Heart left ventricle (tissue), 16 donors: ENCODE measurements around the gene TSHZ1. TPM values are rescaled to one million over a fixed set of nuclear protein-coding genes. Genes with fewer than 3 reads are reported as not detected.
A peak's percentile ranks its signal among the peaks of the same experiment; 100 is the strongest.

Experiments
- ATAC-seq, 4 donors: fragments of 200-7000 bp; cut with Tn5 transposase; one replicate each; pipeline ENCODE4 v1.9.1; 2020 to 2022; ENCODE audit warnings: moderate library complexity in 4 of 4, mild to moderate bottlenecking in 3 of 4, moderate number of reproducible peaks in 1 of 4
- DNase-seq, 5 donors: peaks; one replicate each; pipeline ENCODE4 v3.0.0-alpha.2; 2020
- H3K27ac ChIP-seq, 12 donors: fragments of 200-600 bp; sonication (generic) in 4 of 12; one replicate each; pipeline versions ENCODE4 v1.5.0 to v1.8.0; 2016 to 2022; ENCODE audit warnings: mild to moderate bottlenecking in 2 of 12
- H3K27me3 ChIP-seq, 9 donors: fragments of 200-600 bp; sonication (generic) in 2 of 9; one replicate each; pipeline versions ENCODE4 v1.5.1 to v1.8.0; 2016 to 2022; ENCODE audit warnings: mild to moderate bottlenecking in 3 of 9
- H3K36me3 ChIP-seq, 9 donors: fragments of 200-600 bp; sonication (generic) in 2 of 9; one replicate each; pipeline versions ENCODE4 v1.5.0 to v1.8.0; 2018 to 2022; ENCODE audit warnings: mild to moderate bottlenecking in 2 of 9
- H3K4me1 ChIP-seq, 12 donors: fragments of 200-600 bp; sonication (generic) in 4 of 12; one replicate each; pipeline versions ENCODE4 v1.5.0 to v1.8.0; 2016 to 2022; ENCODE audit warnings: mild to moderate bottlenecking in 3 of 12
- H3K4me3 ChIP-seq, 12 donors: fragments of 200-600 bp; sonication (generic) in 4 of 12; one replicate each; pipeline versions ENCODE4 v1.5.0 to v1.8.0; 2017 to 2022; ENCODE audit warnings: mild to moderate bottlenecking in 9 of 12, moderate library complexity in 4 of 12
- H3K9me3 ChIP-seq, 12 donors: fragments of 200-600 bp; sonication (generic) in 4 of 12; one replicate each; pipeline versions ENCODE4 v1.5.0 to v1.8.0; 2016 to 2022; ENCODE audit warnings: mild to moderate bottlenecking in 1 of 12
- CTCF ChIP-seq, 12 donors: fragments of 200-600 bp; sonication (generic) in 4 of 12; IDR thresholded peaks; one replicate each; pipeline versions ENCODE4 v1.5.0 to v1.8.0; 2018 to 2022; ENCODE audit warnings: antibody characterized with exemption in 12 of 12, mild to moderate bottlenecking in 5 of 12
- POLR2A ChIP-seq, 2 donors: fragments of 450-650 bp; IDR thresholded peaks; one replicate each; pipeline ENCODE4 v1.6.1; 2017; ENCODE audit warnings: antibody characterized with exemption in 2 of 2, mild to moderate bottlenecking in 2 of 2, moderate library complexity in 2 of 2
- WGBS, 4 donors: extraction: QIAGEN DNeasy Blood & Tissue Kit in 2 of 4; methylation state at CpG; one replicate each; pipeline versions ENCODE4 v1.1.5 to v1.1.7; 2013 to 2018; 5-methylcytosine and 5-hydroxymethylcytosine counted together
- intact Hi-C, 10 donors: fragments of 100-400 bp; cut with DNase I; formaldehyde crosslinking; loops; one replicate each; pipeline versions ENCODE4 v1.11.1 to v1.14.2; 2022
- polyA plus RNA-seq, 2 donors: library from polyadenylated mRNA; stranded (reverse); fragments of 200-250 nt; gene quantifications; one replicate each; pipeline ENCODE4 v1.2.3, GENCODE V29; 2013
- total RNA-seq, 9 donors: library from RNA; depleted of rRNA in 2 of 9; stranded (reverse); fragments of >200 nt in 2 of 9; fragmentation: NEBNext Ultra II Directional in 3 of 9; extraction: Animal tissue kit (Norgen Biotek cat#: 25700) in 3 of 9; gene quantifications; one replicate each; pipeline versions ENCODE4 v1.1.0 to v1.2.4, GENCODE V29; 2016 to 2023
- donor health status: ischemic (EF 13 %, LVEDD 7.1; RV severe dilation, severe dysfunction).
- donor health status: healthy with polysubstance abuse.
- donor health status: DM: no; HTN: yes; CAD: no.
- donor health status: DM: no; HTN: no; CAD: no.
- donor health status: ischemic (EF 25% LVEDD 6.9; RV normal size, moderate dysfunction).
- donor health status: ischemic (EF 25% LVEDD 5.7; RV mildly dilated, moderate dysfunction).
- donor health status: healthy.
- donor health status: DM: yes; HTN: yes; CAD: no.
- donor health status: ischemic (EF 35%, LVEDD 5.7; RV mildly dilated, moderate dysfunction).
- donor health status: nonischemic (EF 11% LVEDD 7.7; RV severe dilation, severe dysfunction).
- donor health status: DM: yes; HTN: yes; CAD: no.
- donor health status: PGD.
- donor health status: ischemic (EF 29% LVEDD 5.4; RV normal size, mild dysfunction).
- donor health status: nonischemic (EF 23%, LVEDD 6.1; RV moderate dilation, normal function).

Gene TSHZ1
- total and polyA plus RNA-seq, 11 donors: 7.5 to 27.9 (median 19.2) TPM

- TF ChIP-seq CTCF (IDR thresholded peaks at IDR 0.05) (no peak), POLR2A (IDR thresholded peaks at IDR 0.05) (no peak)
- ATAC-seq (no peak), DNase-seq (no peak)
- H3K9me3 ChIP-seq: no peaks in the 10 kb centered on the region
- H3K4me1 ChIP-seq: peaks cover 0 to 78% (median 45%) of the 10 kb centered on the region in 12 donors
- H3K36me3 ChIP-seq: no peaks in the 10 kb centered on the region
- 82 to 95% (median 93%) methylated on average over 7 to 9 of the region's 9 CpGs for WGBS, 4 donors
- no peaks in the 10 kb centered on the region for H3K27me3 ChIP-seq
- intact Hi-C loops: loop anchor here in 4 of 10 donors (5.0 kb wide), 2 partner anchors 37 to 42 kb away; partner anchors contain the start of genes TSHZ1 (in 3 of the 4) and PTGR3 (in 1 of the 4)
- no peak overlapping the region for H3K4me3 ChIP-seq
- H3K27ac ChIP-seq: peak overlapping the region in 8 of 12 donors; percentile 37 to 90 (median 78)
Observed at GRCh38 chr18:75249175-75249518, 38.5 kb downstream of the TSHZ1 start.

- TF ChIP-seq CTCF (IDR thresholded peaks at IDR 0.05): no peak
- TF ChIP-seq POLR2A (IDR thresholded peaks at IDR 0.05): no peak
- H3K9me3 ChIP-seq: no peaks in the 10 kb centered on the region
- intact Hi-C loops: loop anchor here in 4 of 10 donors (5.0 to 10.0 kb wide), 3 partner anchors 38 to 85 kb away; partner anchors contain the start of genes TSHZ1 (in 3 of the 4) and PTGR3 (in 1 of the 4)
- no peak for DNase-seq
- peak overlapping the region in 1 of 12 donors; percentile 76 for H3K27ac ChIP-seq
- H3K4me1 ChIP-seq: peaks cover 0 to 77% (median 48%) of the 10 kb centered on the region in 12 donors
- peak in 2 of 4 donors; percentile 16 to 23 for ATAC-seq
- WGBS, 4 donors: 82 to 91% (median 87%) methylated on average over 16 to 18 of the region's 18 CpGs
- H3K27me3 ChIP-seq: no peaks in the 10 kb centered on the region
- H3K36me3 ChIP-seq: no peaks in the 10 kb centered on the region
- H3K4me3 ChIP-seq: no peak overlapping the region
Observed at GRCh38 chr18:75249672-75250470, 39.3 kb downstream of the TSHZ1 start.

- no peaks in the 10 kb centered on the region for H3K9me3 ChIP-seq
- ATAC-seq: peak in 1 of 4 donors; percentile 45
- intact Hi-C loops: loop anchor here in 1 of 10 donors (10.0 kb wide), 1 partner anchor 86 kb away; no protein-coding TSS in a partner anchor
- TF ChIP-seq POLR2A (IDR thresholded peaks at IDR 0.05) (no peak), CTCF (IDR thresholded peaks at IDR 0.05) (no peak)
- peaks cover 0 to 77% (median 52%) of the 10 kb centered on the region in 12 donors for H3K4me1 ChIP-seq
- no peaks in the 10 kb centered on the region for H3K27me3 ChIP-seq
- H3K4me3 ChIP-seq: no peak overlapping the region
- H3K36me3 ChIP-seq: no peaks in the 10 kb centered on the region
- 79 to 94% (median 88%) methylated on average over 5 to 20 of the region's 20 CpGs for WGBS, 4 donors
- H3K27ac ChIP-seq: peak overlapping the region in 1 of 12 donors; percentile 20
- no peak for DNase-seq
Observed at GRCh38 chr18:75250471-75250821, 39.8 kb downstream of the TSHZ1 start.

GRCh38 chr18:75251466-75251865, 40.9 kb downstream of the TSHZ1 start:
- ATAC-seq: no peak
- Histone ChIP-seq H3K4me1 (peaks cover 0 to 77% (median 54%) of the 10 kb centered on the region in 12 donors), H3K27ac (peak overlapping the region in 1 of 12 donors; percentile 2), H3K9me3 (no peaks in the 10 kb centered on the region), H3K4me3 (no peak overlapping the region), H3K36me3 (no peaks in the 10 kb centered on the region), H3K27me3 (no peaks in the 10 kb centered on the region)
- DNase-seq: no peak
- WGBS, 4 donors: 72 to 78% (median 75%) methylated on average over 5 of the region's 5 CpGs
- TF ChIP-seq CTCF (IDR thresholded peaks at IDR 0.05) (no peak), POLR2A (IDR thresholded peaks at IDR 0.05) (no peak)
- intact Hi-C loops: loop anchor here in 1 of 10 donors (10.0 kb wide), 1 partner anchor 87 kb away; no protein-coding TSS in a partner anchor
